ENCODE measurements around the gene UTS2B.
A peak's percentile ranks its signal among the peaks of the same experiment; 100 is the strongest.

UTS2B gene

DNA sequence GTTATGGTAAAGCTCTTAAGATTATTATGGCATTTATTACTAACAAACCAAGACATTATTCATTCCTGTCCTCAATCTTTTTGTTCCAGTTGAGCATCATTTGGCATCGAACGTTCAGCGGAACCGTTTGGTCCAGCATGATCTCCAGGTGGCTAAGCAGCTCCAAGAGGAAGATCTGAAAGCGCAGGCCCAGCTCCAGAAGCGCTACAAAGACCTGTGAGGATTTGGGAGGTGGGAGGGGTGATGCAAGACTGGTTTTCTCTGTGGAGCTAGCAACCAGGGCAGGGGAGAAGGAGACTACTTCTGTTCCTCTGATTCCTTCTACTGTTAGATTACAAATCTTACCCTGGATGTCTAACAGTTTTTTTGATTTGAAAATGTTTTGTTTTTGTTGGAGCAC, 27.6 kb upstream of the UTS2B start:
- Histone ChIP-seq H4K20me1 (ENCODE audit: insufficient read depth, low read length) (peaks cover 8% of the 10 kb centered on the region), H3K27ac (ENCODE audit: low read length) (no peak overlapping the region), H3K4me2 (ENCODE audit: low read length) (no peak overlapping the region), H3K36me3 (replicated peaks; ENCODE audit: low read depth, low read length) (peaks cover 51% of the 10 kb centered on the region), H3K4me1 (ENCODE audit: low read length) (peaks cover 68% of the 10 kb centered on the region), H3K4me3 (ENCODE audit: low read length) (no peak overlapping the region), H3K9ac (ENCODE audit: low read length) (no peak overlapping the region), H3K9me3 (ENCODE audit: insufficient read depth, low read length) (no peaks in the 10 kb centered on the region), H3K27me3 (ENCODE audit: low read depth, low read length) (no peaks in the 10 kb centered on the region), H3K79me2 (ENCODE audit: low read length) (peaks cover 45% of the 10 kb centered on the region), H2AFZ (ENCODE audit: low read depth, low read length) (no peak overlapping the region)
- TF ChIP-seq EZH2phosphoT487 (IDR thresholded peaks at IDR 0.05; ENCODE audit: low read depth) (no peak), CTCF (IDR thresholded peaks at IDR 0.05; ENCODE audit: low read depth, low read length) (no peak)

GRCh38 chr3:191356631-191357439, 26.5 kb upstream of the UTS2B start:
- no peak for TF ChIP-seq CTCF (IDR thresholded peaks at IDR 0.05; ENCODE audit: low read depth, low read length)
- no peak for TF ChIP-seq EZH2phosphoT487 (IDR thresholded peaks at IDR 0.05; ENCODE audit: low read depth)
- H3K9me3 ChIP-seq (ENCODE audit: insufficient read depth, low read length) = no peaks in the 10 kb centered on the region
- H3K27me3 ChIP-seq (ENCODE audit: low read depth, low read length) = no peaks in the 10 kb centered on the region
- H3K4me1 ChIP-seq (ENCODE audit: low read length) = peaks cover 78% of the 10 kb centered on the region
- H3K9ac ChIP-seq (ENCODE audit: low read length) = peak overlapping the region; percentile 61
- H4K20me1 ChIP-seq (ENCODE audit: insufficient read depth, low read length) = peaks cover 14% of the 10 kb centered on the region
- H3K4me3 ChIP-seq (ENCODE audit: low read length) = peak overlapping the region; percentile 67
- peaks cover 55% of the 10 kb centered on the region for H3K79me2 ChIP-seq (ENCODE audit: low read length)
- peak overlapping the region; percentile 87 for H3K4me2 ChIP-seq (ENCODE audit: low read length)
- H3K36me3 ChIP-seq (replicated peaks; ENCODE audit: low read depth, low read length) = peaks cover 44% of the 10 kb centered on the region
- no peak overlapping the region for H2AFZ ChIP-seq (ENCODE audit: low read depth, low read length)
- H3K27ac ChIP-seq (ENCODE audit: low read length) = peak overlapping the region; percentile 79

DNA sequence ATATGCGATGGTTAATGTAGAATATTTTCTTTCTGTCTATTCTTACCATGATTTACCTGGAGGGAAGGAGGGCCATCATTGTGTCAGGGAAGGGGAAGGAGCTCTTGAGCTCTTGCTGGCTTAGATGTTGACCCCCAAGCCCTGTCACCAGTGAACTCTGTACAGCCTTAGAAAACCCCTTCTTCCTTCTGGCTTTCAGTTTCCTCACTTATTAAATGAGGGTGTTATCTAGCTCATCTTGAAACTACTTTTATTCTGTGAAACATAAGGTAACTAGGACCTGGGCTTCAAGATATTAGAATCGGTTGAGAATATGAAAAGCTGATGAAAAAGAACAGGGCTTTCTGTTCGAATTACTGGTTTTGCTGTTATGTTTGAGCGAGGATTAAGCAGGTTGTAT, 25.1 kb upstream of the UTS2B start:
- Histone ChIP-seq H3K36me3 (replicated peaks; ENCODE audit: low read depth, low read length) (peaks cover 34% of the 10 kb centered on the region), H3K9ac (ENCODE audit: low read length) (peak overlapping the region; percentile 61), H3K9me3 (ENCODE audit: insufficient read depth, low read length) (no peaks in the 10 kb centered on the region), H3K27me3 (ENCODE audit: low read depth, low read length) (no peaks in the 10 kb centered on the region), H3K79me2 (ENCODE audit: low read length) (peaks cover 70% of the 10 kb centered on the region), H3K4me3 (ENCODE audit: low read length) (peak overlapping the region; percentile 67), H2AFZ (ENCODE audit: low read depth, low read length) (no peak overlapping the region), H3K4me2 (ENCODE audit: low read length) (peak overlapping the region; percentile 87), H3K27ac (ENCODE audit: low read length) (peak overlapping the region; percentile 79), H4K20me1 (ENCODE audit: insufficient read depth, low read length) (peaks cover 27% of the 10 kb centered on the region), H3K4me1 (ENCODE audit: low read length) (peaks cover 80% of the 10 kb centered on the region)
- no peak for TF ChIP-seq CTCF (IDR thresholded peaks at IDR 0.05; ENCODE audit: low read depth, low read length)
- no peak for TF ChIP-seq EZH2phosphoT487 (IDR thresholded peaks at IDR 0.05; ENCODE audit: low read depth)

GRCh38 chr3:191353022-191353777, 22.9 kb upstream of the UTS2B start:
- peaks cover 44% of the 10 kb centered on the region for H4K20me1 ChIP-seq (ENCODE audit: insufficient read depth, low read length)
- TF ChIP-seq CTCF (IDR thresholded peaks at IDR 0.05; ENCODE audit: low read depth, low read length) (no peak), EZH2phosphoT487 (IDR thresholded peaks at IDR 0.05; ENCODE audit: low read depth) (no peak)
- peak overlapping the region; percentile 73 for H3K4me3 ChIP-seq (ENCODE audit: low read length)
- no peak overlapping the region for H2AFZ ChIP-seq (ENCODE audit: low read depth, low read length)
- H3K36me3 ChIP-seq (replicated peaks; ENCODE audit: low read depth, low read length) = peaks cover 12% of the 10 kb centered on the region
- H3K9ac ChIP-seq (ENCODE audit: low read length) = peak overlapping the region; percentile 67
- peak overlapping the region; percentile 87 for H3K4me2 ChIP-seq (ENCODE audit: low read length)
- no peaks in the 10 kb centered on the region for H3K27me3 ChIP-seq (ENCODE audit: low read depth, low read length)
- peaks cover 92% of the 10 kb centered on the region for H3K79me2 ChIP-seq (ENCODE audit: low read length)
- H3K4me1 ChIP-seq (ENCODE audit: low read length) = peaks cover 65% of the 10 kb centered on the region
- H3K27ac ChIP-seq (ENCODE audit: low read length) = peak overlapping the region; percentile 79
- no peaks in the 10 kb centered on the region for H3K9me3 ChIP-seq (ENCODE audit: insufficient read depth, low read length)
